HEK293T (cell line): ENCODE data around the gene AQP9.

ENCODE experiments used
- CTCF ChIA-PET: fragments of 350-600 bp; formaldehyde crosslinking; extraction: SDS; loops from one replicate; lab custom pipeline; 2021; ENCODE audit warnings: antibody characterized with exemption, inconsistent platforms; lab: Yijun Ruan, JAX
- POLR2A ChIA-PET: fragments of 350-600 bp; formaldehyde crosslinking; extraction: SDS; loops from one replicate; lab custom pipeline; 2020; ENCODE audit warnings: antibody characterized with exemption, inconsistent platforms; lab: Yijun Ruan, JAX
- DNase-seq: peaks from one replicate; pipeline ENCODE4 v3.0.0; 2012; ENCODE audit warnings: mixed read lengths; ENCODE audit errors: extremely low spot score
- ARNT ChIP-seq: fragments of 450-650 bp; IDR thresholded peaks from 2 replicates; pipeline ENCODE4 v1.6.1; 2017; ENCODE audit warnings: mild to moderate bottlenecking
- BHLHE40 ChIP-seq: fragments of 450-650 bp; IDR thresholded peaks from 2 replicates; pipeline ENCODE4 v1.6.1; 2016; ENCODE audit warnings: mild to moderate bottlenecking, moderate library complexity, borderline replicate concordance
- CTBP1 ChIP-seq: fragments of 450-650 bp; IDR thresholded peaks from 2 replicates; pipeline ENCODE4 v1.6.1; 2016; ENCODE audit warnings: borderline replicate concordance
- ELF4 ChIP-seq: fragments of 450-650 bp; IDR thresholded peaks from 2 replicates; pipeline ENCODE4 v1.6.1; 2017; ENCODE audit warnings: antibody characterized with exemption
- FOXA1 ChIP-seq: fragments of 450-650 bp; IDR thresholded peaks from 2 replicates; pipeline ENCODE4 v1.6.1; 2016; ENCODE audit warnings: mild to moderate bottlenecking
- FOXK2 ChIP-seq: fragments of 450-650 bp; IDR thresholded peaks from 2 replicates; pipeline ENCODE4 v1.6.1; 2016; ENCODE audit warnings: mild to moderate bottlenecking
- FOXM1 ChIP-seq: fragments of 450-650 bp; IDR thresholded peaks from 2 replicates; pipeline ENCODE4 v1.6.1; 2017; ENCODE audit warnings: mild to moderate bottlenecking, borderline replicate concordance
- HDGF ChIP-seq: fragments of 450-650 bp; IDR thresholded peaks from 2 replicates; pipeline ENCODE4 v1.6.1; 2017; ENCODE audit warnings: antibody characterized with exemption, borderline replicate concordance
- L3MBTL2 ChIP-seq: fragments of 450-650 bp; conservative IDR thresholded peaks from 2 replicates; pipeline ENCODE4 v1.6.1; 2016; ENCODE audit warnings: mild to moderate bottlenecking
- LEF1 ChIP-seq: fragments of 450-650 bp; IDR thresholded peaks from 2 replicates; pipeline ENCODE4 v1.6.1; 2017; ENCODE audit warnings: mild to moderate bottlenecking, borderline replicate concordance
- NFRKB ChIP-seq: fragments of 450-650 bp; IDR thresholded peaks from 2 replicates; pipeline ENCODE4 v1.6.1; 2016; ENCODE audit warnings: mild to moderate bottlenecking, moderate library complexity
- PKNOX1 ChIP-seq: fragments of 450-650 bp; IDR thresholded peaks from 2 replicates; pipeline ENCODE4 v1.6.1; 2016
- SP1 ChIP-seq: fragments of 450-650 bp; IDR thresholded peaks from 2 replicates; pipeline ENCODE4 v1.6.1; 2017
- SUZ12 ChIP-seq: fragments of 450-650 bp; IDR thresholded peaks from 2 replicates; pipeline ENCODE4 v1.6.1; 2016; ENCODE audit warnings: mild to moderate bottlenecking
- TARDBP ChIP-seq: fragments of 450-650 bp; IDR thresholded peaks from 2 replicates; pipeline ENCODE4 v1.6.1; 2016
- ZNF384 ChIP-seq: fragments of 450-650 bp; IDR thresholded peaks from 2 replicates; pipeline ENCODE4 v1.6.1; 2016

The AQP9 gene

DNA sequence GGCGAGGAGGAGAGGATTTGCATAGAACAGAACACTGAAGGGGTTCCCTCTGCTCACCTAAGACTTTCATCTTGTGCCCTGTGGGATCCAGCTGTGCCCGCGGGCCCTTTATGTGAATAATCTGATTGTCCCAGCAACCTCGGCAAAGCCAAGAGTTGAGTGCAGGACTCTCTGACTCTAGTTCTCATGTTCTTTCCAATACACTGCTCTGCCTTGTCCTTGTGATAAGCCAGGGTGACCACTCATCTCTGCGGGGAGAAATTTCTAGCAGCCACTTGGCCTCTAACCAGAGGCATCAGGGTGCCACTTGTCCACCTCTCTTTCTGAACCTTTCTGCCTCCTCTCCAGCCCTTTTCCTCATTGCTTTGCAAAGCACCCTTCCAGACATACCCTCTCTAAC lies 31.8 kb downstream of the AQP9 start:
- TF ChIP-seq L3MBTL2 (no peak), ZNF384 (no peak), NFRKB (no peak), SP1 (no peak), SUZ12 (no peak), ELF4 (no peak), CTBP1 (no peak), HDGF (no peak), LEF1 (no peak), FOXA1 (no peak), FOXK2 (no peak), PKNOX1 (no peak), TARDBP (no peak), ARNT (no peak), FOXM1 (no peak), BHLHE40 (no peak)
- POLR2A ChIA-PET, result no interaction called here
- DNase-seq, result no peak
- CTCF ChIA-PET, result no interaction called here

DNA sequence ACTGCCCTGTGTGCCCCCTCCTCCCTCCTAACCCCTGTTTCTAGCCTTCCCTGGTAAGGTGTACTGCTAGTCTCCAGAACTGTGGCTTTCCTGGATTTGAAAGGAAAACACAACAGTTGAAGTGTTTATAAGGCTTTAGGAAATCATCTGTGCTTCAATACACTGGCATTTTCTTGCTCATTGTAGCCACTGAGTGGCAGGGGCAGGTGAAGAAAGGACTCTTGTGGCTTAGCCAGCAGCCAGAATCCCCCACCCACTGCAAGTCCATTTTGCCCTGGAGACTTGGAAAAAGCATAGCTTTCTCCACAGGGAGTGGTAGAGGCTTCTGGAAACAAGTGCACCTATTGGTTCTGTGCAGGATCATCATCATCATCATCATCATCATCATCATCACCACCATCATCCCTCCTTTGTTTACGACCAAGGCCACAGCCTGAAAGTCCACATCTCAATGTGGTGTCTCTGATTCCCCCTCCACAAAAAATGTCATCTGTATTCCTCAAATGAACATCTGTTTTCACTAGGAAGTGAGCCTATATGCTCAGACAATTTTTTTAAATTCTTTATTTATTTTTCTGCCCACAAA lies 33.4 kb downstream of the AQP9 start:
- ChIA-PET POLR2A (no interaction called here), CTCF (no interaction called here)
- TF ChIP-seq FOXA1 (no peak), TARDBP (no peak), ELF4 (no peak), FOXK2 (no peak), LEF1 (no peak), SP1 (no peak), CTBP1 (no peak), PKNOX1 (no peak), ZNF384 (no peak), L3MBTL2 (no peak), SUZ12 (no peak), HDGF (no peak), ARNT (no peak), FOXM1 (no peak), BHLHE40 (no peak), NFRKB (no peak)
- DNase-seq, result no peak

DNA sequence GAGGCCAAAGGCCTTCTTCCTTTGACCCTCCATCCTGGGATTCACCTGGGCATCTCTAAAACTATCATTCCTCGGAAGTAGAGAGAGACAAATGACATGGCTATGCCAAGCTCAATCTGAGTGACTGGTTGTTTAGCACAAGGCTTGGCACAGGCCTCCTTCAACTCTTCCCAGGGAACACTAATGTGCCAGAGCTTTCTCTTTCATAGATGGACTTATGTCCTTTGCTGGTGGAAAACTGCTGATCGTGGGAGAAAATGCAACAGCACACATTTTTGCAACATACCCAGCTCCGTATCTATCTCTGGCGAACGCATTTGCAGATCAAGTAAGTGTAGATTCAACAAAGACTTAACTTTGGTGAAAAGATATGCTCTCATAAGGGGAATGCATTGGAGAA lies 36.5 kb downstream of the AQP9 start:
- ChIA-PET CTCF (interaction anchor here (0.6 kb wide), 1 partner anchor 443 kb away, joined by 3 read pairs; no protein-coding TSS in a partner anchor), POLR2A (no interaction called here)
- no peak for DNase-seq
- no peak for TF ChIP-seq ELF4
- TF ChIP-seq L3MBTL2, result no peak
- TF ChIP-seq TARDBP, result no peak
- TF ChIP-seq FOXK2, result no peak
- TF ChIP-seq FOXM1, result no peak
- TF ChIP-seq HDGF, result no peak
- no peak for TF ChIP-seq PKNOX1
- TF ChIP-seq CTBP1, result no peak
- TF ChIP-seq SUZ12, result no peak
- no peak for TF ChIP-seq ARNT
- no peak for TF ChIP-seq FOXA1

- DNase-seq, result no peak
- ChIA-PET POLR2A (no interaction called here), CTCF (interaction anchor here (0.6 to 1.1 kb wide), 3 partner anchors 203 to 503 kb away, joined by 3 read pairs; no protein-coding TSS in a partner anchor)
- no peak for TF ChIP-seq BHLHE40
- no peak for TF ChIP-seq FOXA1
- no peak for TF ChIP-seq NFRKB
- no peak for TF ChIP-seq ARNT
- TF ChIP-seq LEF1, result no peak
- TF ChIP-seq ZNF384, result no peak
- no peak for TF ChIP-seq TARDBP
- no peak for TF ChIP-seq L3MBTL2
- TF ChIP-seq ELF4, result no peak
- no peak for TF ChIP-seq PKNOX1
- TF ChIP-seq CTBP1, result no peak
- TF ChIP-seq FOXK2, result no peak
- TF ChIP-seq SP1, result no peak
- TF ChIP-seq HDGF, result no peak
- TF ChIP-seq SUZ12, result no peak
- no peak for TF ChIP-seq FOXM1
These were observed 37.8 kb downstream of the AQP9 start for GRCh38 chr15:58175955-58176354.

DNA sequence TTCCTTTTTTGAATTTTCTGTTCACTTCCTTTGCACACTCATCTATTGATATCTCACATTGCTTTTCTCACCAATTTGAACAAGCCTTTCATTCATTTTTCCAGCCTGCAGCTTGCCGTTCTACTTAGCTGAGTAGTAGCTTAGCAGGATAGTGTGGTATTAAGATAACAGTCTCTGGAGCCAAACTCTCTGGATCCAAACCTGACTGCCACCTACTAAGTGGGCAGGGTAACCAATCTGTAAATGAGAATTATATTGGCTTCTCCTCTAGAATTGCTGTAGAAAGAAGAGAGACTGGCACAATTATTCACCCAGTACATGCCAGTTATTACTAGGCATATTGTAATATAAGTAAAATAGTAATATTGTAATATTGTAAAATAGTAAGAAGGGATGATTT lies 40.5 kb downstream of the AQP9 start:
- no peak for DNase-seq
- ChIA-PET POLR2A (interaction anchor here (0.5 kb wide), 1 partner anchor 323 kb away, joined by 3 read pairs; no protein-coding TSS in a partner anchor), CTCF (interaction anchor here (1.7 kb wide), 1 partner anchor 101 kb away, joined by 3 read pairs; no protein-coding TSS in a partner anchor)
- TF ChIP-seq ARNT (no peak), BHLHE40 (no peak), SP1 (no peak), FOXM1 (no peak), FOXA1 (no peak), FOXK2 (no peak)
